Urinary bladder (tissue), 4 donors: Measurements from ENCODE around the gene SNX3. TPM values are rescaled to one million over a fixed set of nuclear protein-coding genes. Genes with fewer than 3 reads are reported as not detected.

Source experiments
- DNase-seq: peaks from one replicate; pipeline ENCODE4 v3.0.0-alpha.2; 2015; ENCODE audit errors: extremely low spot score
- H3K27ac ChIP-seq: one replicate; pipeline ENCODE4 v1.5.1; 2013; ENCODE audit warnings: low read depth, mild to moderate bottlenecking, moderate library complexity
- H3K36me3 ChIP-seq: one replicate; pipeline ENCODE4 v1.6.1; 2013; ENCODE audit warnings: mild to moderate bottlenecking, moderate library complexity; ENCODE audit not compliant: insufficient read depth
- H3K4me1 ChIP-seq: one replicate; pipeline ENCODE4 v1.6.1; 2013; ENCODE audit warnings: mild to moderate bottlenecking, moderate library complexity; ENCODE audit not compliant: insufficient read depth
- H3K4me3 ChIP-seq: one replicate; pipeline ENCODE4 v1.5.1; 2013; ENCODE audit warnings: low read depth, low read length
- WGBS: extraction: QIAGEN DNeasy Blood & Tissue Kit; methylation state at CpG from one replicate; pipeline ENCODE4 v1.1.7; 2013; 5-methylcytosine and 5-hydroxymethylcytosine counted together
- polyA plus RNA-seq: library from polyadenylated mRNA; stranded (reverse); fragments of 200-250 nt; gene quantifications from one replicate; pipeline ENCODE4 v1.2.3, GENCODE V29; 2013
- total RNA-seq: library from RNA; depleted of rRNA; stranded (reverse); fragments of >200 nt; gene quantifications from one replicate; pipeline ENCODE4 v1.2.3, GENCODE V29; 2014
- donor health status: healthy with polysubstance abuse.
- donor health status: healthy.

The SNX3 gene
- total and polyA plus RNA-seq, 2 donors: 250 to 265 TPM

DNA sequence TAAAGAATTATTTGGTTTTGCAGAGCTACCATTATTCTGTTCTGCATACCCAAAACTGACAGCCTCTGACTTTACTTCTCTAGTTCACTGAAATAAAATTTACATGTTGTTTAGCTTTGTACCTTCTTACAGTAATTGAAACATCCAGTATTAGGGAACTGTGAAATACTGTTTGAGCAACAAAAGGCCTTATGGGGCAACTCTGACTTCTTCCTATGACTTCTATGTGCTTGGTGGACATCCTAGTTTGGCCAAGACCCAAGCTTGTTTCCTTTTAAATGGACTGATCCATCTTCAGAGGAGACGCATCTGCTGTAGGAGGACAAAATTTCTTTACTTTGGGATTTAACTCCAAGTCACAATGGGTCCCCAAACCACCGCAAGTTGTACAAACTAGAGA lies 50.3 kb downstream of the SNX3 start:
- WGBS: 90% methylated on average over 2 of the region's 2 CpGs
- DNase-seq: no peak
- Histone ChIP-seq H3K36me3 (no peaks in the 10 kb centered on the region), H3K4me3 (no peak overlapping the region), H3K4me1 (no peaks in the 10 kb centered on the region), H3K27ac (no peak overlapping the region)

DNA sequence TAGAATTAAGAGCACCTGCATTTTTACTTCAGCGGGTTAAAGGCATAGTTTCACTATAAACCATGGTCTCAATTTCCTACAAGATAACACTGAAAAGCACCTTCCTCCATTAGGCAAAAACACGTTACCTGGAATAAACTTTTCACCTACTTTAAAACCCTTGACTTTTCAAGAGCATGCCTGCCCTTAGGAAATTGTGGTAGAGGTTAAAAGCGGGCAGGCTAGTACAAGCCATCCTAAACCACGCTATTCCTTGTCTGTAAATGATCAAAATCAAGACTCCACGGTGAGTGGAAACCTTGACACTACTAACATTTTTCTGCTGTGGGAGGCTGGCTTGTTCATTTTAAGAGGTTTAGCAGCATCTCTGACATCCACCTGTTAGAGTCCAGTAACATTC lies 51.1 kb downstream of the SNX3 start:
- Histone ChIP-seq H3K27ac (no peak overlapping the region), H3K36me3 (no peaks in the 10 kb centered on the region), H3K4me1 (no peaks in the 10 kb centered on the region), H3K4me3 (no peak overlapping the region)
- WGBS: 91% methylated on average over 5 of the region's 5 CpGs
- no peak for DNase-seq

DNA sequence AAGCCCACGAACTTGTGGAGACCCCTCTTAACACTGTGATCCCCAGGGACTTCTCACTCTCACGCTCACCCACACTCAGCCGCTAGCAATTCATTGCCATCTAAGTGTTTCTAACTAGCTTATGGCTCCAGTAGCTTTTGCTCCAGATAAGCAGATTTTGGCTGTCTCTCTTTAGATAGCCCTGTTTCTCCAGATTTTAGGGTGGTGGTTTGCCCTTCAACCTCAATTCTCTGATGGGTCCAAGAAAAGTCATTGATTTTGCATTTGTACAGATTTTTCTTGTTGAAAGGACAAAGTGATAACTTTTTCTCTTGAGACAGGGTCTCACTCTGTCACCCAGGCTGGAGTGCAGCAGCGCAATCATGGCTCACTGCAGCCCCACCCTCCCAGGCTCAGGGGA lies 53.8 kb downstream of the SNX3 start:
- DNase-seq: no peak
- Histone ChIP-seq H3K4me1 (no peaks in the 10 kb centered on the region), H3K4me3 (no peak overlapping the region), H3K36me3 (no peaks in the 10 kb centered on the region), H3K27ac (no peak overlapping the region)
- 93% methylated on average over 4 of the region's 4 CpGs for WGBS

DNA sequence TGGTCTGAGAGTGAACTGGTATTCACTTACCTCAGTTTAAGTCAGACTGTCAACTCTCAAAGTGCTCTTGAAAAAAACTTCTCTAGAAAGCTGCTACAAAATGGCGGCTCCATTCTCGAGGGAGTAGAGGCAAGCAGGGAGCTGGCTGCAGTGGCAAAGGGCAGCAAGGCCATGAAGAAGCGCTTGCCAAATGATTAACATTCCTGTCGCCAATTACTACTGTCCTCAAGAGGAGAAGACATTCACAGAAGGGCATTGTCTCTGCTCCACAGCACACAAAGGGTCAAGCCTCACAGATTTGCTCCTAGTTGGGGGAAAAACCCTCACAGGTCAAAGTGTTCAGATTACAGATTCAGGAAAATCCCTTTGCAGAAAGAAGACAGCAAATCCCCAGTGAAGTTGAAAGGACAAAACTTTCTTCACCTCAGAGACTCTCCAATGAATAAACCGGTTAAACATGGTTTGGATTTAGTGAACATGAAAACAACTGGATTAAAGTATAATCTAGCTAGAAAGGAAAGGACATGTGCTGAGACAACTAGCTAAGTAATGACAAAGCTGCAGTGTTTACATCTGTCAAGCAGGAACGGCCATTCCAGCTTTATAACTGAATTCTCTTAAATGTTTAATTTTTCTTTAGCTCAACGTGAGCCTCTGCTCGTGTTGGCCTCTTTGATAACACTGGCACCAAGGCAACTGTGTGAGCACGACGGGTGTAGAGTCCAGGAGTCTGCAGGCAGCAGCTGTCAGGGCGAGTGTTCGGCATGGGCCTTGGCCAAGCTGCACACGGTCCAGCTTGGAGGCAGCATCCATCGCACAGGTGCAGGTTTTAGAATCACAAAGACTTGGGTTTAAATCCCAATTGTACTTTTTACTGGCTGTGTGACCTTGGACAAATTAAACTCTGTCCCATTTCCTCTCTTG lies 57.4 kb downstream of the SNX3 start:
- Histone ChIP-seq H3K36me3 (no peaks in the 10 kb centered on the region), H3K27ac (no peak overlapping the region), H3K4me1 (no peaks in the 10 kb centered on the region), H3K4me3 (no peak overlapping the region)
- 53% methylated on average over 14 of the region's 14 CpGs for WGBS
- DNase-seq: no peak

DNA sequence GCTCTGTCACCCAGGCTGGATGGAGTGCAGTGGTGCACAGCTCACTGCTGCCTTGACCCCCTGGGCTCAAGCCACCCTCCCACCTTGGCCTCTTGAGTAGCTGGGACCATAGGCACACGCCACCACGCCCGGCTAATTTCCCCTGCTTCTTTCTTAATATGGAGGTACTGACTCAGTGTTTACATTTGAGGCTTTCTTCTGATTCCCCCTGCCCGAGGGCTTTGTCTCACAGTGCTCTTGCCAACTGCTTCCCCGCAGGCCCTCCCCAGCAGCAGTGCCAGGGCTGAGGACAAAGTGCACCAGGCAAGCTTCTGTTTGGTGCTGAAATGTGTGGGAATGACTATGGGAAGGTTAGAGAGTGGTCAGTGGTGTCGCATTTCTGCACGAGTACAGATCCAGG lies 60.2 kb downstream of the SNX3 start:
- Histone ChIP-seq H3K36me3 (no peaks in the 10 kb centered on the region), H3K4me1 (no peaks in the 10 kb centered on the region), H3K4me3 (no peak overlapping the region), H3K27ac (no peak overlapping the region)
- WGBS: 56% methylated on average over 7 of the region's 7 CpGs
- DNase-seq: no peak

DNA sequence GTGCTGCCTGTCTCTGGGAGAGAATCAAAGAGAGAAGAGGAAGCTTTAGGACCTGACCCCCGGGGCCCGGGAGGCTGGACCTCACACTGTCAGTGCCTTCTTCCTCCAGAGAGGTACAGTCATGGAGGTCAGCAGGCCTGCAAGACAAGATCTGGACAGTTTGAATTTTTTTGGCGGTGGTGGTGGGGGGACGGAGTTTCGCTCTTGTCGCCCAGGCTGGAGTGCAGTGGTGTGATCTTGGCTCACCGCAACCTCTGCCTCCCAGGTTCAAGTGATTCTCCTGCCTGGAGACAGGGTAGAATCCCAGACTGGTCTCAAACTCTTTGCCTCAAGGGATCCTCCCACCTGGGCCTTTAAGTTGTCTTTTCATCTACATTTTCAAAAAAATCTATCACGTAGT lies 60.7 kb downstream of the SNX3 start:
- 94% methylated on average over 8 of the region's 8 CpGs for WGBS
- Histone ChIP-seq H3K4me3 (no peak overlapping the region), H3K4me1 (no peaks in the 10 kb centered on the region), H3K27ac (no peak overlapping the region), H3K36me3 (no peaks in the 10 kb centered on the region)
- no peak for DNase-seq

DNA sequence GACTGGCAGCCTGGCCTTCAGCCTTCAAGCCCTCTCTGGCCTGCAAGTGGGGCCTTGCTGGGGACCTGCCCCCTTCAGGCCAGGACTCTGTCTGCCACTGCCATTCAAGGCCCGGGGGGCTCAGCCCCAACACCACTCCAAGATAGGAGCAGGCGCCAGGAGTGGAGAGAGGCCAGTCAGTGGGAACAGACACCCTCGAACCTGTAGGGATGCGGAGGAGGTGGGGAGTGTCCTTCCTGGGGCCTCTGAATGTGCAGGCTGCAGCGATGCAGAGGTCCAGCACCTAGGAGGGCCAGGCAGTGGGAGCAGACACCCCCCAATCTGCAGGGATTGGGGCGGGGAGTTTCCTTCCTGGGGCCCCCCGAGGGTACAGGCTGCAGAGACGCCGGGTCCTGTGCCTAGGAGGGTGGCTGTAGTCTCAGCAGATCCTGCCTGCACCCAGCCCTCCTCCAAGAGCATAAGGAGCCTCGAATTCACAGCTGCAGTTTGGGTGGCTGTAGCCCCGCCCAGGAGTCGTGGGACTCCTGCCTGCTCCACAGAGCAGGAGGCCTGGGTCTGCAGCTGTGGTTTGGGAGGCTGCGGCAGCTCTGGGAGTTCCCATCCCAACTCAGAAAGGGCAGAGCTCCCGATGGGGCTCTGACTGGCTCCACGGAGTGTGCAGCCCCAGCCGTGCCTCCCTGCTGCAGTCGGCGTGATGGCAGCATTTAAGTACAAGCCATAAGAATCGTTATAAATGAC lies 61.9 kb downstream of the SNX3 start:
- H3K27ac ChIP-seq: no peak overlapping the region
- no peak overlapping the region for H3K4me3 ChIP-seq
- no peak for DNase-seq
- WGBS: 82% methylated on average over 19 of the region's 19 CpGs
- no peaks in the 10 kb centered on the region for H3K36me3 ChIP-seq
- H3K4me1 ChIP-seq: no peaks in the 10 kb centered on the region

DNA sequence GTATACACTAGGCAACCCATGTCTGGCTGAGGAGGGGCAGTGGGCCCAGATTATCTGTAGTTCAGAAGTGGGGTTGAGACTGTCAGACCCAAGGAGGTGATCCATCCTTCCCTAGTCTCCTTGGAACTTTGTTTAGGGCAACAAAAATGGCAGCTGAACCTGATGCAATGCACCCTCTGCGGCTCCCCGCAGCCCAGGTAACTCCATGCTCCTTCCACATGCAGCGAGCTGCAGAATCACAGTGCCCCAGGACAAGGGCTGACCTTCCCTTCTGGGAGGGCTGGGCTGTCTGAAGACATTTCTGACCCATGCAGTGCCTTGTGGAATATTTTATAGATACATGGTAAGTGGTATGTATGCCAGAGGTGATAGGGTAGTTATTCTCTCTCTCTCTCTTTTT lies 65.6 kb downstream of the SNX3 start:
- no peak for DNase-seq
- H3K27ac ChIP-seq: no peak overlapping the region
- H3K4me1 ChIP-seq: no peaks in the 10 kb centered on the region

DNA sequence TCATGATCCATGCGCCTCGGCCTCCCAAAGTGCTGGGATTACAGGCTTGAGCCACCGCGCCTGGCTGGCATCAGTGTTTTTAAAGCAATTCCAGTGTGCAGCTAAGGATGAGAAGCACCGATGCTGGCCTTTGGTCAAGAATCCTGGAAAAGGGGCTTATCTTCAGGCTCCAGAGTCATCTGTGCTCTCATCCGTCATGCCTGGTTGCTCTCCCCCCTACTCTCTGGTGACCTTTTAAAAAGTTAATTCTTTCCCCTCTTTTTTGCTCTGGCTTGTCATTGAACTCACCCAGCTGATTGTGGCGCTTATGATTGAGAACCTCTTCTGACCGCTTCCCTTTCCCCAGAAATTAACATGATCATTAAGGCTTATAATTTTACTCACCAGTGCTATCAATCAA lies 66.3 kb downstream of the SNX3 start:
- DNase-seq: no peak
- Histone ChIP-seq H3K4me1 (no peaks in the 10 kb centered on the region), H3K4me3 (no peak overlapping the region), H3K36me3 (no peaks in the 10 kb centered on the region), H3K27ac (no peak overlapping the region)
- WGBS: 77% methylated on average over 8 of the region's 8 CpGs

More for the DNA sequence above, 65.6 kb downstream of the SNX3 start:
- 90% methylated on average over 3 of the region's 3 CpGs for WGBS
- H3K4me3 ChIP-seq: no peak overlapping the region
- H3K36me3 ChIP-seq: no peaks in the 10 kb centered on the region

DNA sequence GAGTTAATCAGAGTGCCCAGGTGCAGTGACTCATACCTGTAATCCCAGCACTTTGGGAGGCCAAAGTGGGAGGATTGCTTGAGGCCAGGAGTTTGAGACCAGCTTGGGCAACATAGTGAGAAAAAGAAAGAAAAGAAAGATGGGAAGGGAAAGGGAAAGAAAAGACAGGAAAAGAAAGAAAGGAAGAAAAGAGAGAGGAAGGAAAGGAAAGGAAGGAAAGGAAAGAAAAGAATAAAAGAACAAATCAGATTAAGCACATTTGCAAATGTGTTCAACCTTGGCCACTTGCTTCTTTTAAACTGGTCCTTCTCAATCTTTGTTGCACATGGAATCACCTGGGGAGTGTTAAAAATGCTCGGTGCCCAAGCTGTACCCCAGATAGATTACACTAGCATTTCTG lies 67.0 kb downstream of the SNX3 start:
- 87% methylated on average over 1 of the region's 1 CpG for WGBS
- Histone ChIP-seq H3K36me3 (no peaks in the 10 kb centered on the region), H3K4me1 (no peaks in the 10 kb centered on the region), H3K27ac (no peak overlapping the region), H3K4me3 (no peak overlapping the region)
- no peak for DNase-seq

DNA sequence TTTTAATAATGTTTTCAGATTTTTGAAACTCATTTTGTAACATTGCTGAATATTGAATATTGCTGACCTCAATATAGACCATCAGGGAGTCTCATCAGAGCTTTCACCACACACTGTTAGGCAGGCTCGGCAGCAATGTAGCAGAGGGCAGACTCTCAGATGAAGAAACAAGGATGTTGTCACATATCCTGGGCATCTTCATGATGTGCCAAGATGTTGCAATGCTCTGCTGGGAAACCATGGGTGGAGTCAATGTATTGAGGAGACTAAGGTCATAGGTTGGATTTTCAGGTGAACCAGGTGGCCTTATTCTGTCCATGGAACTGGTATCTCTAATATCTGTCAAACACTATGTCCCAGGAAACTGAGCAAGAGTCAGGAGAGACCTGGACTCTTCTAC lies 67.7 kb downstream of the SNX3 start:
- WGBS: 90% methylated on average over 1 of the region's 1 CpG
- H3K27ac ChIP-seq: no peak overlapping the region
- no peak for DNase-seq
- no peak overlapping the region for H3K4me3 ChIP-seq
- no peaks in the 10 kb centered on the region for H3K4me1 ChIP-seq
- no peaks in the 10 kb centered on the region for H3K36me3 ChIP-seq

DNA sequence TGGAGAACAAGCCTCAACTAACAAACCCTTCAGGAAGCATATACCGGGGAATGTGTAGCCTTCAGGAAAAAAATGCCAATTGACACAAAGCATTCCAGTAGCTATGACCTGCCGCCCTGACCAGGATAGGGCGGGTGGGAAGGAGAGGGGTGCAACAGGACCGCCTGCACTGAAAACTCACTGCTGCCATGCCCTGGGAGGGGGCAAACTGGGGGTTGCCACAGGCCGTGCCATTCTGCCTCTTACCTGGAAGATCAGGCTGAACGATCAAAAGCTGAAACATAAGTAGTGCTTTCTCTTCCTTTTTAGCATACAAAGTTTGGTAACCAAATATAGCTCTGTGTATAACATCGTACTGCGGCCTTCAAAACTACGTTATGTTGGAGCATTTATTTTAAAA lies 73.3 kb downstream of the SNX3 start:
- Histone ChIP-seq H3K4me3 (no peak overlapping the region), H3K4me1 (no peaks in the 10 kb centered on the region), H3K36me3 (no peaks in the 10 kb centered on the region), H3K27ac (no peak overlapping the region)
- whole genome bisulfite sequencing: 87% methylated on average over 9 of the region's 9 CpGs
- no peak for DNase-seq

DNA sequence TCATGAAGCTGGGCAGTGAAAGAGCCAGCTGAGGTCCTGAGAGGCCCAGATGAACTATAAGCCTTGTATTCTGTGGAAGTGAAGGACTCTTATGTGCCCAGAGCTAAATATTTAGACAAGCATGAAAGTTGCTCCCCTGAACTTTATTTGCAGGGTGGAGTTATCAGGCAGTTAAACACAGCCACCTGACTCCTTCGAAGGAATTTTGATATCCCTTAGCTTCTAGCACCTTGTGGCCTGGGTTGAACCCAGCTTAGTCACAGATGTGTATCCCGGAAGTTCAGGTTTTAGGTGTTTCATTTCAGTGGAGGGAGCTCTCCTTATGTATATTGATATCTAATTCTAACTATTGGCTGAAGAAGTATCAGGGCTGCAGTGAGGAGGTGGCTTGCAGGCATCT lies 74.6 kb downstream of the SNX3 start:
- 81% methylated on average over 2 of the region's 2 CpGs for WGBS
- Histone ChIP-seq H3K36me3 (no peaks in the 10 kb centered on the region), H3K27ac (no peak overlapping the region), H3K4me1 (no peaks in the 10 kb centered on the region), H3K4me3 (no peak overlapping the region)
- DNase-seq: no peak

DNA sequence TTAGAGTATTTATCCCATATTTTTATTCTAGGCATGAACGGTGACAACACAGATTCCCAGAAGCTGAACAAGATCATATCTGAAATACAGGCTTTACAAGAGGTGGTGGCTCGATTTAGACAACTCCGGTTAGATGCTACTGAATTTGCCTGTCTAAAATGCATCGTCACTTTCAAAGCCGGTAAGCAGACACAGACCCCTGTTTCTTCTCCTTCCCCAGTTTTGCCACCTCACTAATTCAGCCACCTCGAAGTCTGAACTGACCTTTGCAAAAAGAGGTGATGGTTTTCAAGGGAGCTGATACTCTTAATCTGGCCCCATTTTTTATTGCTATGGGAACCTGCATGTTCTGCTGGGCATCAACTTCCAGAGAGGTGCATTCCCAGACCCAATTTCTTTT lies 80.1 kb downstream of the SNX3 start:
- 55% methylated on average over 6 of the region's 6 CpGs for WGBS
- Histone ChIP-seq H3K27ac (no peak overlapping the region), H3K4me3 (no peak overlapping the region), H3K4me1 (no peaks in the 10 kb centered on the region), H3K36me3 (no peaks in the 10 kb centered on the region)
- DNase-seq: no peak
